ENCODE data around the gene CLDN1.

DNA sequence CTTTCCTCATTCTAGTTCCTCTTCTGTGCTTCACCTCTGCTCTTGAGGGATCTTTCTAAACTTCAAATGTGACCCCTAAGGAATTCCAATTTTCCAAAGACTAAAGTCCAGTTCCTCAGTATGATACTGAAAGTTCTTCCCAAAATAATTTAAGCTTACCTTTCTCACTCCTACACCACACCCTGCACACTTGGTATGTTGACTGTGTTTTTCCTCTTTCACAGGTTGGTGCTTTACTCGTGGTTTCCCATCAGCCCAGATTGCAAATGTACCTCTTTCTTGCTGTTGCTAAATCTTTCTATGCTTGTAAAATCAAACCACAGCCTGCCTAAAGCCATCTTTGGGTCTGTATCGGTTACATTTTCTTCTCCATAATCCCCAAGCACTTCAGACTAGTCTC lies 35.2 kb upstream of the CLDN1 start:
- TF ChIP-seq, protein P1, sequence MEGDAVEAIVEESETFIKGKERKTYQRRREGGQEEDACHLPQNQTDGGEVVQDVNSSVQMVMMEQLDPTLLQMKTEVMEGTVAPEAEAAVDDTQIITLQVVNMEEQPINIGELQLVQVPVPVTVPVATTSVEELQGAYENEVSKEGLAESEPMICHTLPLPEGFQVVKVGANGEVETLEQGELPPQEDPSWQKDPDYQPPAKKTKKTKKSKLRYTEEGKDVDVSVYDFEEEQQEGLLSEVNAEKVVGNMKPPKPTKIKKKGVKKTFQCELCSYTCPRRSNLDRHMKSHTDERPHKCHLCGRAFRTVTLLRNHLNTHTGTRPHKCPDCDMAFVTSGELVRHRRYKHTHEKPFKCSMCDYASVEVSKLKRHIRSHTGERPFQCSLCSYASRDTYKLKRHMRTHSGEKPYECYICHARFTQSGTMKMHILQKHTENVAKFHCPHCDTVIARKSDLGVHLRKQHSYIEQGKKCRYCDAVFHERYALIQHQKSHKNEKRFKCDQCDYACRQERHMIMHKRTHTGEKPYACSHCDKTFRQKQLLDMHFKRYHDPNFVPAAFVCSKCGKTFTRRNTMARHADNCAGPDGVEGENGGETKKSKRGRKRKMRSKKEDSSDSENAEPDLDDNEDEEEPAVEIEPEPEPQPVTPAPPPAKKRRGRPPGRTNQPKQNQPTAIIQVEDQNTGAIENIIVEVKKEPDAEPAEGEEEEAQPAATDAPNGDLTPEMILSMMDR (IDR thresholded peaks at IDR 0.05; ENCODE audit: poor library complexity, severe bottlenecking), result no peak
- no peak for TF ChIP-seq EZH2 (IDR thresholded peaks at IDR 0.05; ENCODE audit: borderline replicate concordance, insufficient read depth, low read length, poor library complexity, severe bottlenecking)
